KOPT-K1 (cell line): ENCODE data around the gene ANKRD44.

Experiments used
- H3K27ac ChIP-seq: fragments of 200-600 bp; sonication (generic); 2 replicates; pipeline ENCODE4 v1.5.1; 2016; ENCODE audit warnings: antibody characterized with exemption, mild to moderate bottlenecking, low read depth, low read length; ENCODE audit not compliant: poor library complexity, severe bottlenecking
- H3K36me3 ChIP-seq: fragments of 200-600 bp; sonication (generic); 2 replicates; pipeline ENCODE4 v1.5.1; 2017; ENCODE audit warnings: antibody characterized with exemption, mild to moderate bottlenecking, low read length, moderate library complexity; ENCODE audit not compliant: insufficient read depth
- H3K9me3 ChIP-seq: fragments of 200-600 bp; sonication (generic); 2 replicates; pipeline ENCODE4 v1.5.1; 2017; ENCODE audit warnings: antibody characterized with exemption, low read length, mild to moderate bottlenecking; ENCODE audit not compliant: insufficient read depth, poor library complexity, severe bottlenecking

Gene ANKRD44

GRCh38 chr2:197001921-197002320 is 308.7 kb downstream of the ANKRD44 start:
- Histone ChIP-seq H3K9me3 (no peaks in the 10 kb centered on the region), H3K36me3 (0 out of 2 replicates have a peak, but pooled peaks cover 10% of the 10 kb centered on the region), H3K27ac (no peak overlapping the region)

- no peaks in the 10 kb centered on the region for H3K9me3 ChIP-seq
- H3K27ac ChIP-seq: no peak overlapping the region
- H3K36me3 ChIP-seq: peaks cover 8% of the 10 kb centered on the region; the same call in 1 of the 2 replicates
Measured at GRCh38 chr2:196995757-196996314, 314.7 kb downstream of the ANKRD44 start.

- no peaks in the 10 kb centered on the region for H3K9me3 ChIP-seq
- no peak overlapping the region for H3K27ac ChIP-seq
- H3K36me3 ChIP-seq: peaks cover 8% of the 10 kb centered on the region; the same call in 1 of the 2 replicates
Measured at GRCh38 chr2:196994764-196995163, 315.8 kb downstream of the ANKRD44 start.

- no peaks in the 10 kb centered on the region for H3K9me3 ChIP-seq
- H3K27ac ChIP-seq: no peak overlapping the region
- H3K36me3 ChIP-seq: peaks cover 8% of the 10 kb centered on the region; the same call in 1 of the 2 replicates
Measured at GRCh38 chr2:196993617-196994016, 317.0 kb downstream of the ANKRD44 start.

GRCh38 chr2:196992466-196992865 is 318.1 kb downstream of the ANKRD44 start:
- Histone ChIP-seq H3K36me3 (peaks cover 4% of the 10 kb centered on the region; the same call in 1 of the 2 replicates), H3K27ac (no peak overlapping the region), H3K9me3 (no peaks in the 10 kb centered on the region)

- Histone ChIP-seq H3K36me3 (peaks cover 4% of the 10 kb centered on the region; the same call in 1 of the 2 replicates), H3K27ac (no peak overlapping the region), H3K9me3 (no peaks in the 10 kb centered on the region)
Measured at GRCh38 chr2:196990788-196991461, 319.7 kb downstream of the ANKRD44 start.

GRCh38 chr2:196990092-196990491 is 320.5 kb downstream of the ANKRD44 start:
- Histone ChIP-seq H3K27ac (peak overlapping the region; percentile 75), H3K36me3 (peaks cover 4% of the 10 kb centered on the region; the same call in 1 of the 2 replicates), H3K9me3 (no peaks in the 10 kb centered on the region)

GRCh38 chr2:196989496-196989895 is 321.1 kb downstream of the ANKRD44 start:
- no peaks in the 10 kb centered on the region for H3K9me3 ChIP-seq
- peak overlapping the region; percentile 75 for H3K27ac ChIP-seq
- peaks cover 4% of the 10 kb centered on the region; the same call in 1 of the 2 replicates for H3K36me3 ChIP-seq

GRCh38 chr2:196988639-196989038 is 321.9 kb downstream of the ANKRD44 start:
- Histone ChIP-seq H3K27ac (peak overlapping the region; percentile 75), H3K36me3 (peaks cover 4% of the 10 kb centered on the region; the same call in 1 of the 2 replicates), H3K9me3 (no peaks in the 10 kb centered on the region)

- H3K36me3 ChIP-seq: 0 out of 2 replicates have a peak, but pooled peaks cover 4% of the 10 kb centered on the region
- H3K27ac ChIP-seq: peak overlapping the region; percentile 75
- H3K9me3 ChIP-seq: no peaks in the 10 kb centered on the region
Measured at GRCh38 chr2:196987649-196988364, 322.8 kb downstream of the ANKRD44 start.

- Histone ChIP-seq H3K9me3 (no peaks in the 10 kb centered on the region), H3K36me3 (0 out of 2 replicates have a peak, but pooled peaks cover 4% of the 10 kb centered on the region), H3K27ac (peak overlapping the region; percentile 75)
Measured at GRCh38 chr2:196987298-196987648, 323.3 kb downstream of the ANKRD44 start.

- no peak overlapping the region for H3K27ac ChIP-seq
- H3K36me3 ChIP-seq: no peaks in the 10 kb centered on the region
- H3K9me3 ChIP-seq: no peaks in the 10 kb centered on the region
Measured at GRCh38 chr2:196985511-196986183, 324.9 kb downstream of the ANKRD44 start.

- no peaks in the 10 kb centered on the region for H3K36me3 ChIP-seq
- H3K9me3 ChIP-seq: no peaks in the 10 kb centered on the region
- no peak overlapping the region for H3K27ac ChIP-seq
Measured at GRCh38 chr2:196984903-196985302, 325.7 kb downstream of the ANKRD44 start.

GRCh38 chr2:196983934-196984333 is 326.6 kb downstream of the ANKRD44 start:
- Histone ChIP-seq H3K27ac (no peak overlapping the region), H3K36me3 (no peaks in the 10 kb centered on the region), H3K9me3 (no peaks in the 10 kb centered on the region)

- Histone ChIP-seq H3K9me3 (no peaks in the 10 kb centered on the region), H3K36me3 (no peaks in the 10 kb centered on the region), H3K27ac (no peak overlapping the region)
Measured at GRCh38 chr2:196980473-196980872, 330.1 kb downstream of the ANKRD44 start.
